Activated CD8-positive, alpha-beta T cell treated with anti-CD3 and anti-CD28 coated beads for 36 hours (primary cell): ENCODE measurements around the gene CLNK. TPM values are rescaled to one million over a fixed set of nuclear protein-coding genes. Genes with fewer than 3 reads are reported as not detected.

ENCODE experiments used
- ATAC-seq: fragments of 200-7000 bp; cut with Tn5 transposase; one replicate; pipeline ENCODE4 v1.10.0; 2021; ENCODE audit warnings: mild to moderate bottlenecking, moderate library complexity
- CTCF ChIA-PET: fragments of 350-600 bp; sonication (Branson Sonifier 250); formaldehyde crosslinking; loops from one replicate; lab custom pipeline; 2021; ENCODE audit warnings: antibody characterized with exemption; lab: Charles Lee
- POLR2A ChIA-PET: fragments of 350-600 bp; sonication (Branson Sonifier 250); formaldehyde crosslinking; loops from one replicate; lab custom pipeline; 2021; ENCODE audit warnings: antibody characterized with exemption; lab: Charles Lee
- DNase-seq: peaks from one replicate; pipeline ENCODE4 v3.0.0-alpha.2; 2020
- H3K27ac Mint-ChIP-seq: one replicate; pipeline ENCODE4 v1.8.0; 2021; ENCODE audit warnings: mild to moderate bottlenecking, mixed read lengths
- H3K27me3 Mint-ChIP-seq: one replicate; pipeline ENCODE4 v1.8.0; 2021; ENCODE audit warnings: mixed read lengths
- H3K36me3 Mint-ChIP-seq: one replicate; pipeline ENCODE4 v1.8.0; 2021; ENCODE audit warnings: low read depth, mixed read lengths
- H3K4me1 Mint-ChIP-seq: one replicate; pipeline ENCODE4 v1.8.0; 2021; ENCODE audit warnings: low read depth, mixed read lengths
- H3K4me3 Mint-ChIP-seq: one replicate; pipeline ENCODE4 v1.8.0; 2021; ENCODE audit warnings: mild to moderate bottlenecking, moderate library complexity, mixed read lengths
- H3K9me3 Mint-ChIP-seq: one replicate; pipeline ENCODE4 v1.8.0; 2021; ENCODE audit warnings: mixed read lengths
- intact Hi-C: fragments of 100-400 bp; cut with micrococcal nuclease; formaldehyde crosslinking; loops from one replicate; pipeline ENCODE4 v1.10.0; 2022
- total RNA-seq, 2 experiments: library from RNA; stranded (reverse); gene quantifications; one replicate each; pipeline ENCODE4 v1.2.3, GENCODE V29; 2021
- TF ChIP-seq, protein P1 (sequence below): fragments of 200-600 bp; IDR thresholded peaks from one replicate; pipeline ENCODE4 v1.8.0; 2022; ENCODE audit warnings: antibody characterized with exemption, mild to moderate bottlenecking

The CLNK gene
- total RNA-seq, 2 experiments from 2014 or later, result 0.18 TPM; not detected in 1

DNA sequence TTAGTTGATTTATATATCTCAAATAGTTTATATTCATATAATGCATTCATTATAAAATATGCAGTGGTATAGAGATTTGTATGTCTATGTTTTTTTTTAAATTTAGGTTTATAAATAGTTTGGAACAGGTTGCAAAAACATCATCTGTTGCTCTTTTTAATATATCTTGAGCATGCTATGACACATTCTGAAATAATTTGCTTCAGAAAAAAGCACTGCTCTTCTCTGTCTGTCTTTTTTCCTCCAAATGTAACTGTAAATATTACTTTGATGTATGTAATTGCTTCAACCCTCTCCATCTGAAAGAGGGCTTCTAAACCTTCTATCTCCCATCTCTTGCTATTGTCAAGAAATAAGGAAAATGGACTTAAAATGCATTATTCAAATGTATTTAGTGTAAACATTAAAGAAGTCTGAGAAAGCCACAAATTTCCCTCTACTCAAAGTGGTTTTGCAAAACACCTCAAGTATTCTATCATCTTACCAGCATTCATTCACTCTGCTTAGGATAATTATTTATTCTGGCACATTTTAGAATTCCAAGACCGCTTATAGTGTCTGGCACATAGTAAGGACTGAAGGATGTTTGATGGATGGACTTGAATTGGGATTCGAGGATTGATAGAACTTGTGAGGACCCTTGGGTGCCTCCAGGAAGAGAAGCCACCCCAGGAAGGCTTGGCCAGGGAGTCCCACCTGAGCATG, 87.8 kb downstream of the CLNK start:
- TF ChIP-seq, protein P1, sequence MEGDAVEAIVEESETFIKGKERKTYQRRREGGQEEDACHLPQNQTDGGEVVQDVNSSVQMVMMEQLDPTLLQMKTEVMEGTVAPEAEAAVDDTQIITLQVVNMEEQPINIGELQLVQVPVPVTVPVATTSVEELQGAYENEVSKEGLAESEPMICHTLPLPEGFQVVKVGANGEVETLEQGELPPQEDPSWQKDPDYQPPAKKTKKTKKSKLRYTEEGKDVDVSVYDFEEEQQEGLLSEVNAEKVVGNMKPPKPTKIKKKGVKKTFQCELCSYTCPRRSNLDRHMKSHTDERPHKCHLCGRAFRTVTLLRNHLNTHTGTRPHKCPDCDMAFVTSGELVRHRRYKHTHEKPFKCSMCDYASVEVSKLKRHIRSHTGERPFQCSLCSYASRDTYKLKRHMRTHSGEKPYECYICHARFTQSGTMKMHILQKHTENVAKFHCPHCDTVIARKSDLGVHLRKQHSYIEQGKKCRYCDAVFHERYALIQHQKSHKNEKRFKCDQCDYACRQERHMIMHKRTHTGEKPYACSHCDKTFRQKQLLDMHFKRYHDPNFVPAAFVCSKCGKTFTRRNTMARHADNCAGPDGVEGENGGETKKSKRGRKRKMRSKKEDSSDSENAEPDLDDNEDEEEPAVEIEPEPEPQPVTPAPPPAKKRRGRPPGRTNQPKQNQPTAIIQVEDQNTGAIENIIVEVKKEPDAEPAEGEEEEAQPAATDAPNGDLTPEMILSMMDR, result no peak
- ChIA-PET POLR2A (no interaction called here), CTCF (no interaction called here)
- Mint-ChIP-seq H3K27me3 (no peaks in the 10 kb centered on the region), H3K36me3 (no peaks in the 10 kb centered on the region), H3K4me1 (no peaks in the 10 kb centered on the region), H3K9me3 (no peaks in the 10 kb centered on the region), H3K4me3 (no peak overlapping the region), H3K27ac (no peak overlapping the region)
- ATAC-seq (no peak), DNase-seq (no peak)
- intact Hi-C loops, result no loop called here

DNA sequence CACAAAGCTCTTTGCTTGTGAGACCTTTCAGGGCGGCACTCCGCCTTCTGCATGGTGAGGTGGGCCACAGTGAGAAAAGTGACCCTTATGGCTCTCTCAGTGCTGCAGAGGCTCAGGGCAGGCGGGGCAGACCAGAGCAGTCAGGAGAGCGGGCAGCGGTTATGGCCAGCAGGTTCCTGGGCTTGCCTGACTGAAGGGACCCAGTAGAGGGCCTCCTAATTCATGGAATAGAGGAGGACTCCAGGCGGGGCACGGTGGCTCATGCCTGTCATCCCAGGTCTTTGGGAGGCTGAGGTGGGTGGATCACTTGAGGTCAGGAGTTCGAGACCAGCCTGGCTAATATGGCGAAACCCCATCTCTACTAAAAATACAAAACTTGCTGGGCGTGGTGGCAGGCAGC, 91.4 kb downstream of the CLNK start:
- CTCF ChIA-PET, result no interaction called here

DNA sequence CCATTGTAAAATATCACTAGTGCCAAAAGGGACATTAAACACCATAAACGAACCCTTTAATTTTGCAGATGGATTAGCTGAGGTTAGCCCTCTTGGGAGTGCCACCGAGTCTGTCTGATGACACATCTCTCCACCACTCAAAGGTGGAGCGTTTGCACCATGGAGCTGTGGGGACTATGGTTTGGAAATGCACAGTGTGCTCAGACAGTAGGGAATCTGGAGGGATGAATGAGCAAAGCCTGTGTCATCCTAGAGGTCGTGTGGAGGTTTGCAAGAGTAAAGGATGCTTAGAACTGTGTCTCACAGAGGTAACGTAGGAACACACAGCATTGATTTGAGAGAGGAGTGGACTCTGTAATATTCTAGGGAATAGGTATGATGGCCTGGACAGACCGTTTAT, 93.7 kb downstream of the CLNK start:
- CTCF ChIA-PET, result no interaction called here
- no peak for DNase-seq
- H3K27me3 Mint-ChIP-seq, result no peaks in the 10 kb centered on the region

More for the DNA sequence above, 91.4 kb downstream of the CLNK start:
- POLR2A ChIA-PET, result no interaction called here
- intact Hi-C loops, result no loop called here
- no peak for ATAC-seq
- Mint-ChIP-seq H3K4me3 (no peak overlapping the region), H3K27me3 (no peaks in the 10 kb centered on the region), H3K27ac (no peak overlapping the region), H3K9me3 (no peaks in the 10 kb centered on the region), H3K4me1 (peaks cover 21% of the 10 kb centered on the region), H3K36me3 (no peaks in the 10 kb centered on the region)
- no peak for DNase-seq
- TF ChIP-seq, protein P1, result no peak

DNA sequence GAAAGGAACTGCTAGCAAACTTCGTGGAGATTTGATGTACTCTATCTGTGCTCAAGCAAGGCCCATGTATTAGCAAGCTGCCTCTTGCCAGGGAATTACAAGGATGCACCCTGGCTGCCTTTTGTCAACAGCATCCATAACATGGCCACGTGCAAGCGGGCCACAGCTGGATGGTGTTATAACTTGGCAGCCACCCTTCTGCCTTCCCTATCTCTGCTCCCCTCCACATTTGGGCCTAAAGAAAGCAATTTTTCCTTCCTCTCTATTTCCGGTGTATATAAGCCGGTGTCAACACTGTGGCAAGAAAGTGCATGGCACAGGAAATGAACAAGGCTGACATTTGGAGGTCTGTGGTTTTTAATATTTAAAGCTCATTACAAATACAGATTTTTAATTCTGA, 94.8 kb downstream of the CLNK start:
- Mint-ChIP-seq H3K4me3 (no peak overlapping the region), H3K9me3 (no peaks in the 10 kb centered on the region), H3K36me3 (no peaks in the 10 kb centered on the region), H3K27ac (no peak overlapping the region), H3K27me3 (no peaks in the 10 kb centered on the region), H3K4me1 (peaks cover 31% of the 10 kb centered on the region)
- peak; percentile 4 for DNase-seq
- POLR2A ChIA-PET, result no interaction called here
- CTCF ChIA-PET, result interaction anchor here (1.2 kb wide), 1 partner anchor 8 kb away, joined by 4 read pairs; no protein-coding TSS in a partner anchor
- ATAC-seq, result peak; percentile 65
- TF ChIP-seq, protein P1, result no peak
- intact Hi-C loops, result no loop called here

More for the DNA sequence above, 93.7 kb downstream of the CLNK start:
- no peak for ATAC-seq
- Mint-ChIP-seq H3K36me3 (no peaks in the 10 kb centered on the region), H3K4me3 (no peak overlapping the region), H3K4me1 (peaks cover 30% of the 10 kb centered on the region), H3K27ac (no peak overlapping the region), H3K9me3 (no peaks in the 10 kb centered on the region)
- POLR2A ChIA-PET, result no interaction called here
- intact Hi-C loops, result no loop called here
- TF ChIP-seq, protein P1, result no peak

- POLR2A ChIA-PET, result no interaction called here
- CTCF ChIA-PET, result interaction anchor here (1.2 kb wide), 1 partner anchor 9 kb away, joined by 4 read pairs; no protein-coding TSS in a partner anchor
- intact Hi-C loops, result no loop called here
- no peak for DNase-seq
- H3K36me3 Mint-ChIP-seq, result no peaks in the 10 kb centered on the region
- TF ChIP-seq, protein P1, result no peak
- no peaks in the 10 kb centered on the region for H3K27me3 Mint-ChIP-seq
- no peak overlapping the region for H3K4me3 Mint-ChIP-seq
- no peaks in the 10 kb centered on the region for H3K9me3 Mint-ChIP-seq
- peaks cover 36% of the 10 kb centered on the region for H3K4me1 Mint-ChIP-seq
- ATAC-seq, result no peak
- H3K27ac Mint-ChIP-seq, result no peak overlapping the region
Observed at GRCh38 chr4:10589321-10589720, 95.2 kb downstream of the CLNK start.
